ENCODE data around the gene NRSN2.

DNA sequence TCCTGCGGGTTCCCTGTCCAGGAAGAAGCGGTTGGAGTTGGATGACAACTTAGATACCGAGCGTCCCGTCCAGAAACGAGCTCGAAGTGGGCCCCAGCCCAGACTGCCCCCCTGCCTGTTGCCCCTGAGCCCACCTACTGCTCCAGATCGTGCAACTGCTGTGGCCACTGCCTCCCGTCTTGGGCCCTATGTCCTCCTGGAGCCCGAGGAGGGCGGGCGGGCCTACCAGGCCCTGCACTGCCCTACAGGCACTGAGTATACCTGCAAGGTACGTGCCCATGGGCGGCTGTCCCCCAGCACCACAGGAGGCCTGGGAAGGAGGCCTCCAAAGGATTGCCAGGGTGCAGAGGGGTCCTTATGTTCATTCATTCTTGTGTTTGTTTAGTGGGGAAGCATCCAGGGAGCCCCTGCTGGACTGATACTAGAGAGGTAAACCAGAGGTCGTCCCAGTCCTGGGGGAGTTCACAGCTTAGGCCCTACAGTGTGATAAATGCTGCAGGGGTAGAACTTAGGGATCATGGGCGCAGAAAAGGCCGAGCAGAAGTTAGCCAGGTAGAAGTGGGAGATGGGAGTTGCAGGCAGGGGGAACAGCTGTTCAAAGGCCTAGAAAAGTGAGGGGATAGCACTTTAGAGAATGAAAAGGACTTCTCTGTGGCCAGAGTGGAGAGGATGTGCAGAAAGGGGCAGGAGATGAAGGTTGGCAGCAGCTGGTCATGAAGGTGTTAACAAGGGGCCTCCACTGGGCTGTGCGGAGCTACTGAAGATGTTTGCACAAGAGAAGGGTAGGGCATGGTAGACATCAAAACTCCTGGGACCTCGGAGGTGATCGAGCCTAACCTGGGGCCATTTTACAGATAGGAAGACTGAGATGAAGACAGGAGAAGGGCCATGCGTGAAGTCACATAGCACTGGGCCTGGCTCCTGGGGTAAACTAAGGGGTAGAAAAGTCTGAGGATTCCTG is 41.4 kb downstream of the NRSN2 start:
- TF ChIP-seq, protein P1, sequence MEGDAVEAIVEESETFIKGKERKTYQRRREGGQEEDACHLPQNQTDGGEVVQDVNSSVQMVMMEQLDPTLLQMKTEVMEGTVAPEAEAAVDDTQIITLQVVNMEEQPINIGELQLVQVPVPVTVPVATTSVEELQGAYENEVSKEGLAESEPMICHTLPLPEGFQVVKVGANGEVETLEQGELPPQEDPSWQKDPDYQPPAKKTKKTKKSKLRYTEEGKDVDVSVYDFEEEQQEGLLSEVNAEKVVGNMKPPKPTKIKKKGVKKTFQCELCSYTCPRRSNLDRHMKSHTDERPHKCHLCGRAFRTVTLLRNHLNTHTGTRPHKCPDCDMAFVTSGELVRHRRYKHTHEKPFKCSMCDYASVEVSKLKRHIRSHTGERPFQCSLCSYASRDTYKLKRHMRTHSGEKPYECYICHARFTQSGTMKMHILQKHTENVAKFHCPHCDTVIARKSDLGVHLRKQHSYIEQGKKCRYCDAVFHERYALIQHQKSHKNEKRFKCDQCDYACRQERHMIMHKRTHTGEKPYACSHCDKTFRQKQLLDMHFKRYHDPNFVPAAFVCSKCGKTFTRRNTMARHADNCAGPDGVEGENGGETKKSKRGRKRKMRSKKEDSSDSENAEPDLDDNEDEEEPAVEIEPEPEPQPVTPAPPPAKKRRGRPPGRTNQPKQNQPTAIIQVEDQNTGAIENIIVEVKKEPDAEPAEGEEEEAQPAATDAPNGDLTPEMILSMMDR (IDR thresholded peaks at IDR 0.05 in 4 of 5, conservative IDR thresholded peaks at IDR 0.05 in 1 of 5) = no peak
- no peak for TF ChIP-seq POLR2A (IDR thresholded peaks at IDR 0.05)

Measured in gastrocnemius medialis (tissue), 4 donors.